GM19324 (cell line): ENCODE measurements around the gene LNX2.

Source experiments
- ATAC-seq: cut with Tn5 transposase; IDR thresholded peaks from one replicate; pipeline ENCODE4 v1.9.1; 2021; ENCODE audit warnings: mild to moderate bottlenecking, moderate library complexity; ENCODE audit not compliant: unreplicated experiment, low FRiP score

LNX2 gene

DNA sequence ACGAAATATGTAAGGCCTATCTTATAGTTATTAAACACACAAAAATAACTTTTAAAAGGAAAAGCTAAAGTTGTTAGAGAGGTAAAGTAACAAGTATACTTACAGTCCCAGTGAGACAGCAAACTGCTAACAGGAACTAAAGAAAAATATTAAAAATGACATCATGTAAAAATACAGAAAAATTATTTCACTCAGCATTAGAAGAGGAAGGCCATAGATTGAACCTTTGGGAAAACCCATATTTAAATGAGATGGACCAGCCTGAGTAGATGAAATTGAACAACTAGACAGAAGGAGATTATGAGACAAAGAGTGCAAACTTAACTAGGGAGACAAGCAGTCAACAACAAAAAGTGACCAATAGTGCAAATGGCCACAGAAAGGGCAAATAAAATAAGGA, 49.4 kb downstream of the LNX2 start:
- ATAC-seq, result no peak

DNA sequence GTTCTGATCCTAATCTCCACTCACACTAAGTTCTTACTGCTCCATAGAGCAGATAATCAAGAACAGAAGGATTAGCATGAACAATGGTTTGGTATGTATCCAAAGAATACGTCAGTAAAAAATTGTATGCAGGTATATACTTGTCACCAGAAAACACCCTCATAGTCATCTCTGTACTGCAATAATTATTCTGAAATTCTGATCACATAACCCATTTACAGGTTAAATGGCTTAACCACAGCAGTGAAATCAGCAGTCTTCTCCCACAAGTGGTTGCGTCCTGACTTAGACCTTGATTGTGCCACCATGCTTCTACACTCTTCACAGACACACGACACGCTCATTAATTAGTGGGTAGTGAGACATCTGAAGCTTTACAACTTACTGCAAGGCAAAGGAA, 50.9 kb downstream of the LNX2 start:
- no peak for ATAC-seq

DNA sequence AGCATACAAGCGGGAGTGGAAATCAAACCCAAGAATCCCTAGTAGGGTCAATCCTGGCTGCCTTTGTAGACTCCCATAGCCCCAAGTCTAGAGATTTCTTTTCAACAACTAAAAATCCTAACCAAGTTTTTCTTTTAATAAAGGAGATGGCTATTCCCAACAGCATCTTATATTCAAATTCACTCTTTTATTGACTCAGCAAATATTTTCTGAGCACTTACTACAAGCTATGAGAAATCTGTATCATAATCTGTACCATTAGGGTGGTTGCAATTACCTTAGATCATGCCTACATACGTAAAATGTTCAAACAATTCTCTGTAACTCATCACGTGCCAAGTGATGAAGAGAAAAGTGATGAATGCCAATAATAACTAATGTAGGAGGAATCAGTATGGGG, 54.5 kb downstream of the LNX2 start:
- no peak for ATAC-seq

DNA sequence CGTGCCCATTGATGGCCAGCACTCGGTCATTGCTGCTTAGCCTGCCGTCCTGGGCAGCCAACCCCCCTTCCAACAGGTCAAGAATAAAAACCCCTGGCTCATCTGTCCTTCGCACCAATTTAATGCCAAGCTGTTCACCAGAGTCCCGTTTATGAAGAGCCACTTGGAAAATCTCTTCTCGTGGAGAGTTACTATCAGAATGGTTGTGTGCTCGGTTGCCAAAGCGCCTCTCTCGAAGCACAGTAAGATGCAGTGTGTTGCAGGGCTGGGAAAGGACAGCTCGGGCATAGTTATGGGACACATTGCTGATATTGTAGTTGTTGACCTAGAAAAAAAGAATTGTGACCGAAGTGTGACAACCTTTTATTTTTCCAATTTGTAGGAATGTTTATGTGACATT, 57.9 kb downstream of the LNX2 start:
- ATAC-seq, result no peak

DNA sequence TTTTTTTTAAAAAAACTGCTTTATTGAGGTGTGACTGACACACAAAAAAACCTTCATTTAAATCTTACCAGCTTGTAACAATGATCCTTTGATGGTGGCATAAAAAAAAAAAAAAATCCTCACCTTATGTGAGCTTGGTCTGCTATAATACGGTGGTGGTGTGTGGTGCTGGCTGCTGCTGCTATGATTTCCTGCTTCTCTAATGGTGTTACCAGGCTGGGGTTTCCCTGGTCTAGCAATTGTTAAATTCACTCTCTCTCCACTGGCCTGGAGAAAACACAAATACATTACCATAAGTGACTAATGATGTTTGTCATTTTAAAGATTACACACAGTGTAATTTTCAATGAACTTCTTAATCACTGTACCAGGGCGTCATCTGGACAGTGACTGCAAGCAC, 60.6 kb downstream of the LNX2 start:
- no peak for ATAC-seq

DNA sequence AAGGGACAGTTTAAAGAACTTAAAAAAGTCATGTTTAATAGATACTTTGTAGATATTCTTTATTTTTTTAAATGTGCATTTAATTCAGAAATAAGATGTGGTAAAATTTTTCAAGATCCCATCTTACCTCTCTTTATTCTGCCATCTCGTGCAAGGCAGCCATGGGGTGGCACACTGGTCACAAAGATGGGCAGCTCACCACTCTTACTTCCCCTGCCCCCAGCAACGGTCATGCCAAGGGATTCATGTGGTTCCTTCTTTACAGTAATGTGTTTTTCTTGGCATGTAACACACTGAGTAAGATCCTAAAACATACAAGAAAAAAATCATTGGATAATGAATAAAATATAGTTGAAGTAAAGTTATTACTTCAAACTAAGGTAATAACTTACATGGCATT, 64.2 kb downstream of the LNX2 start:
- no peak for ATAC-seq

DNA sequence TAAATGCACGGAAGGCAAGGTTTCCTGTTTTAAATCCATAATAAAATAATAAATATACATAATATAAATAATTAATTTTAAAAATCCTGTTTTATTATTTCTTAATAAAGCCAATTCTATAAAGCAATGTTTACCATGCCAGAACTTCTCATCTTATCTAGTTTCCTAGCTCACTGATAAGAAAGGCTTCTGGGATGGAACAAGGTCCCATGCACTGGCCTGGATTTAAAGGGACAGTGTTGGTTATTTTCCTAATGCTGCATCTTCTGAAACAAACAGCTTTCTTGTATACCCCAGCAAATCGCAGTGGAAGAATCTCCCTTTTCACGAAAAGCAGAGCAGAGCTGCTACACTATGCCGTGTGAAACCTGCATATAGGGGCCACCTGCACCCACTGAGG, 68.8 kb downstream of the LNX2 start:
- ATAC-seq, result no peak

DNA sequence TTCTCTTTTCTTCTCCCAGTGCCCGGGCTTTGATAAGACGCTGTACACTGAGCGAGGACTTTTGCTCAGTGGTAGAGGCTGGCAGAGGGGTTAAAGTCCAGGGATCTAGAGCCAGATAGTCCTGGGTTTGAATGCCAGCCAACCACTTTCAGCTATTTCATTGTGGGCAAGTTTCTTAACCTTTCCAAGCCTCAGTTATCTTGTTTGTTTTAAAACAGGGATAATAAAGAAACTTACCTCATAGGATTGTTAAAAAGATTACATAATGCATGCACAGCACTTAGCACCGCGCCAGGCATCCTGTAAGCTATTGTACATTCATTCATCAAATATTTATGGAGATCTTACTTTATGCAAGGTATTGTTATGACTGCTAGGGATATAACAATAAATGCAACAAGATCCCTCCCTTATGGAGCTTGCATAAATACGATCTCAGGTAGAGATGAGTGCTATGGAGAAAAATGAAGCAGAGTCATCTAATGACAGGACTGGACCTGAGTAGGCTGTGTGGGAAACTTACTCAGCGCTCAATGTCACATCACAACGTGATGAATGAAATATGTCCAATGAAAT, 70.8 kb downstream of the LNX2 start:
- ATAC-seq, result no peak

DNA sequence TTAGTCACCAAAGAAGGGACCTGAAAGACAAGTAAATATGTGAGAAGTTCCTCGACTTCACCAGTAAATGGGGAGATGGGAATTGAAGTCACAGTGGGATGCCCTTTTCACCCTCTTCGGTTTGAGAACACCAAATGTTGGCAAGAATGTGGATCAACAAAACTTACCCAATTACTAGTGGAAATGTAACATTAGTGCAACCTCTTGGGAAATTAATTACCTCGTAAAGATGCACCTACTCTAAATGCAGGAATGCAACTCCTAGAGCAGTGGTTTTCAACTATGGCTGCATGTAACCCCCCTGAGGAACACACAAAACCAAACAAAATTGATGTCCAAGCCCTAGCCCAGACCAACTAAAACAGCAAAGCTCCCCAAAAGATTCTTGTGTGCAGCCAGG, 78.1 kb downstream of the LNX2 start:
- no peak for ATAC-seq

DNA sequence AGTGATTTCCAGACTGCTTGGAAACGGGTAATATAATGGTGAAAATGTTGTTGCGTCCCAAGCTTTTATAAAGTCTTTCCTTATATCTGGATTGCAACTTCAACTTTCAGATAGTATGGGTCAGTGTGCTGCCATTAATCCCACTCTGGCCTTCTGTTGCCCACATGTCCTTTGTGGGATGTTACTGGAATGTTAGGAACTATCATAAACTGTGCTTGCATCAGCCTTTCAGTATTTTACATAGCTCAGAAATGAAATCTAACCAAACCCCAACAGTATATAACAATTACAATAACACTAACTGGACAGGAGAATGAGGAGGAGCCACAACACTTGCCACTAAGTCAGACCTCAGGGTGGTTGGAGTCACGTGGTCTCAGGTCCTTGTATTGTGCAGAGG, 78.9 kb downstream of the LNX2 start:
- ATAC-seq, result no peak

DNA sequence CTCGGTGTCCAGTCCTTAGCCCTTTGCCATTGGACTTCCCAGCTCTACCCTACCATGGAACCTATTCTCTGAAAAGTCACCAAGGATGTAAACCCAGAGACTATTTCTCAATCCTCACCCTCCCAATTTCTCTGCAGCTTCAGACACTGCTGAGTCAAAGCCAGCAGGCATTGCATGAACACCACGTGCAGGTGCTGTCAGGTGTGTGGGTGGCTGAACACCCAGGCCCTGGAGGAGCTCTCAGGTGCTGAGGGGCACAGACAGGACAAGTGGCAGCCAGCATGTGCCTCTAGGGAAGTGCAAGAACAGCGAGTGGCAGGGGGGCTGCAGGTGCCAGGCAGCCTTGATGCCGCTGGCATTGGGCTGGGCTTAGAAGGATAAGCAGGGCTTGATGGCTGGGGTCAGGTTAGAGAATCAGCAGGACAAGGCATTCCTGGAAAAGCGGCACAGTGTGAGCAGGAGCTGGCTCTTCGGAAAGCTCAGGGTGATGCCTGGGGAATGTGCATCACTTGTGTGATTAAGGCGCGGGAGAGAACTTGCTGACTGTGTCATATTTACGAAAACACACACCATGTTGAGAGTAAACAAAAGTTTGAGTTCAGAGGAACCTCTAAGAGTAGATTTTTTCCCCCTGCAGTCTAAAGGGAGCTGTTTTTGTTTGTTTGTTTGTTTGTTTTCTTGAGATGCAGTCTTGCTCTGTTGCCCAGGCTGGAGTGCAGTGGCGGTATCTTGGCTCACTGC, 83.8 kb downstream of the LNX2 start:
- ATAC-seq, result no peak

DNA sequence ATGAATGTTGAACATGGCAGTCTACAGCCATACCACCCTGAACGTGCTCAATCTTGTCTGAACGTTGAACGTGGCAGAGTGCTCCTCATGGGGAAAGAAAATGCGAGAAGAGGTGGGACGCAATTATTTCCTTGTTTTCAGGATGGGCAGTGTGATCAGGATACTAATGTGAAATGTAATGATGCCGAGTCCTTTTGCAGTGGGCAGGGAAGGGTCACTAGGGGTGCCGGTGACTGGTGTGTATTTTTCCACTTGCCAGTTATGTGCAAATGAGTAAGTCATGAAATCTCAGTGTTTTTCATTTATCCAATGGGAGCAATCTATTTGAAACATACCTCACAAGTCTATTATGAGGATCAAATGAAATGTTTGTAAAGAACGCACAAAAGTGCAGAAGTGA, 84.8 kb downstream of the LNX2 start:
- ATAC-seq, result no peak

DNA sequence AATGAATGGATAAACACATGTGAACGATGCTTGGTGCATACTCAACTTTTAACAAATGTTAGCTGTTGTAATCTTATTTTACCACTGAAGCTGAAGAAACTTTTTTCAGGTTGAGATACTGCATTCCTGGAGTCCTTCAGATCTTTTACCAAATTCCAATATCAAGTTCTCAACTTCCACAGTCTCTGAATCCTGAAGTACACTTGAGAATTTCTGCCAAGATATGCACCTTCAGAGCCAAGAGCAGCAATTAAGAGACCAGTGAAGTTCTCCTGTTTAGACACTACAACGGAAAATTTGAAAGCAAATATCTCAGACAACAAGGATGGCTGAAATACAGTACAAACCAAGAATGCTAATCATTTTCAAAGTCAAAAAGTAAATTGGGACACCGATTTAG, 85.3 kb downstream of the LNX2 start:
- no peak for ATAC-seq

DNA sequence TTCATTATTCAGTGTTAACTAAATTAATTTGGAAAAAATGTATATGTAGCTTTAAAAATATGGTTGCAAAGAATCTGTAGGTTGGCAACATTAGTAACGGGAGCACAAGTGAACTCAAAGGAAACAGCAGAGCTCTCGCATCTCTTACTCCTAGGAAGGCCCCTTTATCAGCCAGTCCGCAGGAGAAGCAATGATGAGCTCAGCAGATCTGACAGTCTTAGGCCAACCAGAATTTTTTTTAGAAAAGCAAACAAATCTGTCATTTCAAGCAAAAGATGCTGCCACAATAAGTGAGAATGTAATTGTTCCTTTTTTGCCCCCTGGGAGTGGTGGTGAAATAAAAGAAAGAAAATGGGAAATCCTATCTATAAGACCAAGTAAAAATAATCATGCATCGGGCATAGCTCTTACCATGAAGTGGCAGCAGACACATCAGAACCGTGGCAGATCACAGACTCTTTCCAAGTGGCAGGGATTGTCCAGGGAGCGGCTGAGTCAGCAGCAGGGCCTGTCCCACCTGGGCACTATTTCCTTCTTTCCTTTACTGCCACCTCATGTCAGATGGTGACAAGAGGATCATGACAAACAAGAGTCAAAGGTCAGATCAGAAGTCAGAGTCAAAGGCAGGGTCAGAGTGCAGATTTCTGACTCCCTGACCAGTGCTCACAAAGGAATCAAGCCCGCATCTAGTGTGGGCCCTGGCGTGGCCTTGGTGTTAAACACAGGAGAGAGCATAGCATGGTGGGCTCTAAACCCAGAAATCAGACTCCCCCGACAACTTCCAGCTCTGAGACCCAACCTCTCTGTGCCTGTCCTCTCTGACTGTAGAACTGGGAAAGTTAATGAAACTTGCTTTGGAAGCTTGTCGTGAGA, 86.0 kb downstream of the LNX2 start:
- no peak for ATAC-seq

DNA sequence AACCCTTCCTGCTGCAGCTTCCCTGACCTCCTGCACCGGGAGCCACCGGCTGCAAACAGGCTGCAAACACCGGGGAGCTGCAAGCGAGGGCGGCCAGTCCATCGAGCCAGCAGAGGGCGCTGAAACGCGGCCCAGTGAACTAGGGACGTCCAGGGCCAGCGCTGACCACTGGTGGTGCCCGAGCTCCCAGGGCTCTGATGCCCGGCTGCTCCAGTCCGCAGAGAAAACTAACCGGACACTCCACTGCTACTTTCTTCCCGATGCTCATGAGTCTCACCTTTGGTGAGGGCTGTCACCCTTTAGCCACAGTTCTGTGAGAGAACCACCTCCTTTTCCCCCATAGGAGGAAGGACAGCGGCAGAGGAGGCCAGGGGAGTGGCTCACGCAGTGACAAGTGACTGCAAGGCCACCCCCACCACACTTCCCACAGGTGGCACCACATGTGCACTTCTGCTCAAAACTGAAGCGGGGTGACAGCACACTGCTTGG, 87.1 kb downstream of the LNX2 start:
- ATAC-seq, result no peak

DNA sequence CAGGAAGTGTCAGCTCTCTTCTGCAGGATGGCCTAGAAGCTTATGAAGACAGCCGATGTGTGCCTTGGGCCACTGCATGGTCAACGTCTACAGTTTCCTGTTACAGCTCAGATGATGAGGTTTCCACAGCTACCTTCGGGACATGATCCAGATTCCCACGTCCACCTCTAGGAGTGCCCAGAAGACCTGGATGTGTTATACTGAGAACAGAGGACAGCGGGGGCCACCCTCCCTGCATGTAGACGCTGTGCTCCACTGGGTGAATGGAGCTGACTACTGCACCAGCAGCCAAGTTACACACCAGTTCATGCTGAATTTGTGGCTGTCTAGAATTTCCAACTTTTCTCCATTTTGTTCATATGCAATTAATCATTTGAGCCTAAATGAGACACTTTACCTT, 91.4 kb downstream of the LNX2 start:
- ATAC-seq, result no peak

DNA sequence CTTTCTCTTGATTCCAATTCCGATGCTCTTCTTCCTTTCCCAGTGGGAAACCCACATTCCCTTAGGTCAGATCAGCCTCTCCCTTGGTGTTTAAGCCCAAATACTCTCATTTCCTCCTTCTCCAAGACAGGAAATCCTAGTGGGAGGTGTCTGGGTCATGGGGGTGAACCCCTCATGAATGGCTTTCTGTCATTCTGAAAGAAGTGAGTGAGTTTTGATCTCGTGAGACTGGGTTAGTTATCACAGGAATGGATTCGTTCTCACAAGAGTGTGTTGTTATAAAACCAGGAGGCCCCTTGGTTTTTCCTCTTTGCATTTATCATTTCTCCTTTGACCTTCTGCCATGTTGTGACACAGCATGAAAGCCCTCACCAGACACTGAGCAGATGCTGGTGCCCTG, 93.8 kb downstream of the LNX2 start:
- no peak for ATAC-seq

DNA sequence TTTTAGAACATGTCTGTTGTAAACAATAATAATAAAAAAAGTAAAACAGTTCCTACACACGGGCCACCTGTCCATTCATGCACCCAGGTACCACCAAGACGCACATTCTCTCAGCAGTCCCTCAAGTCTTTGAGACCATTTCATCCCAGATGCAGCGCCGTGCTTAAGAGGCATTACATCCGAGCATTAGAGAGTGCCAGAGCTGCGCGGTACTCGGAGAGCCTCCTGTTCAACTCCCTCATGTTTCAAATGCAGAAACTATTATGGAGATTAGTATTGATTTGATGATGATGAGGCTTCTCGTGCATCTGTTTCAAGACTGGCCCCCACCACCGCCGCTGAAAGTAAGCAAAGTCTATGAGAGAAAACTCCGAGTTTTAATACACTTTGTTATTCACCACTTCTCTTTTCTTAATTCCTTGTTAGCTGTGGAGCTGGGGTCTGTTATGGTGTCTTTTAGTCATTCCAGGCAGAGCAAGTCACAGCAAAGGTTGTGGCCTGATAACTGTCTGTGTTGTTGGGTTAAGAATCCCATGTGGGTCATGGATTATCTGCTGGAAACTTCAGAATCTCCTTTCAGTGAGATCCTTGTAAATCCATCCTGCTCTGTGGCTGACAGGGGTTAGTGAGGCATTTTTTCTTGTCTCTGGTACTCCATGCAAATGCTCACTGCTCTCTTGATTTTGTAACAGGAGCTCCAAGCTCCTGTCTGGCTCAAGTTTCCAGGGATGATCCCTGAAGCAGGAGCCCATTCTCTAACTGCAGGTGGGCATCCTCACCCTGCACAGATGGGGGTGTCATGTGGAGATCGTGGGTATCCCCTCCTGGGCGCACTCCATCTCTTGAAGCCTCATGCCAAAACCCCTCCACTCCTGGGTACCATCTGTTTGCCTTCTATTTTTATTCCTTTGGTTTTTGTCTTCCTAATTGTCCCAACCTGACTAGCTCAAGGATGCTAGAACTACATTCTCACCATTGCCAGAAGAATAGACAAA, 95.1 kb downstream of the LNX2 start:
- ATAC-seq, result no peak

DNA sequence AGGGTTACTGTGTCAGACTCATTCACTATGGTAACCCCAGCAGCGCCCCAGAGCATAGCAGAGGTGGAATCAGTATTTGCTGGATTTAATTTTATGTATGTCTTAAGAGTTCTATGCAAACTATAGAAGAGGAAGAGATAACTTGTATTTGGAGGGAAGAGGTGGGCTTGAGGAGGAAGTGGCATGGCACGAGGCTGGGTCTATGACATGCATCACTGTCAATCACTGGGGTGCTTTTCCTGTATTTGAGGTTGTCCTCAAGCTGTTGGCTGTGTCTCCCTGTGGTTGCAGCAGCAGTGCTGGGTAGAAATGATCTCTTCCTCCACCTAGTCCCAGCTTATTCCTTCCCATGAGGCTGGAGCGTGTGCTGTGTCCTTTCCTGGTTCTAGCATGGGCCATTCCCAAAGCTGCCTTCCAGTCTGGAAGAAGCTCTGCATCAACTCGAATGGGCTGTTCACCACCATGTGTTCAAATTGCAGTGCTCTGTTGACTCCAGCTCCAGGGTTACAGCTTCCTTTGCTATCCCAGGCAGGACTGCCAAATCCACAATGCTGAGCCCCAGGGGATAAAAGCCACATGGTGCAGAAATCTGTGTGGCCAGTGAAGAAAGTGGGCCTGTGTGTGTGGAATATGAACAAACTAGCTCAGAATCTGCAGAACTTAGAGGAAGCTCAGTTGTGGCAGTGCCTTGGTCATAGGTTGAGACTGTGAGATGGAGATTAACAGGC, 96.8 kb downstream of the LNX2 start:
- ATAC-seq, result no peak

DNA sequence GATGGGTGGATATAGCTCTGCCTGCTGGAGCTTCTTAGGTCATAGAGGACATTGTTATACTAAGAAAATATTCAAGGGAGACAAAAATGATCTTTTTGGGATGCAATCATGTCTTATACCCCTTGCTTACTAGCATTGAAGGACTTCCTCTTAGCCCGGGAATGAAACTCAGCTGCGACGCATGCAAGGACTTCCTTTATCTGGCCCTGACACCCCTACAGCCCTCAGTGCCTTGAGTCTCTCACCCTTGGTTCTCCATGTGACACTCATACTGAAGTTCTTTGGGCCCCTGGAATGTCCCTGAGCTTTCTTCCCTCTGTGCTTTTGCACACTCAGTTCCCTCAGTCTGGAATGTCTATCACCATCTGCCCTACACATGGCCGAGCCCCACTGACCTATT, 97.5 kb downstream of the LNX2 start:
- no peak for ATAC-seq
